ENCODE measurements around the gene ODC1. TPM values are rescaled to one million over a fixed set of nuclear protein-coding genes. Genes with fewer than 3 reads are reported as not detected.

The ODC1 gene
- total RNA-seq, 1 donor from 2014 or later, result 34.9 TPM

- intact Hi-C loops (cut with DNase I), result loop anchor here (2.0 to 10.0 kb wide), 2 partner anchors 285 to 347 kb away; no protein-coding TSS in a partner anchor
- TF ChIP-seq POLR2A (IDR thresholded peaks at IDR 0.05), result no peak
- TF ChIP-seq CTCF (IDR thresholded peaks at IDR 0.05), result no peak
- TF ChIP-seq POLR2AphosphoS5 (IDR thresholded peaks at IDR 0.05; ENCODE audit: insufficient read depth in 1 of 2, low read depth in 1 of 2), result no peak
- Histone ChIP-seq H3K4me1 (peaks cover 5% of the 10 kb centered on the region), H3K36me3 (no peaks in the 10 kb centered on the region), H3K27me3 (no peaks in the 10 kb centered on the region), H3K9me3 (no peaks in the 10 kb centered on the region), H3K4me3 (no peak overlapping the region), H3K27ac (no peak overlapping the region)
- no peak for DNase-seq (ENCODE audit: extremely low spot score in 2 of 2)
Measured at GRCh38 chr2:10419553-10420257, 28.4 kb downstream of the ODC1 start.

DNA sequence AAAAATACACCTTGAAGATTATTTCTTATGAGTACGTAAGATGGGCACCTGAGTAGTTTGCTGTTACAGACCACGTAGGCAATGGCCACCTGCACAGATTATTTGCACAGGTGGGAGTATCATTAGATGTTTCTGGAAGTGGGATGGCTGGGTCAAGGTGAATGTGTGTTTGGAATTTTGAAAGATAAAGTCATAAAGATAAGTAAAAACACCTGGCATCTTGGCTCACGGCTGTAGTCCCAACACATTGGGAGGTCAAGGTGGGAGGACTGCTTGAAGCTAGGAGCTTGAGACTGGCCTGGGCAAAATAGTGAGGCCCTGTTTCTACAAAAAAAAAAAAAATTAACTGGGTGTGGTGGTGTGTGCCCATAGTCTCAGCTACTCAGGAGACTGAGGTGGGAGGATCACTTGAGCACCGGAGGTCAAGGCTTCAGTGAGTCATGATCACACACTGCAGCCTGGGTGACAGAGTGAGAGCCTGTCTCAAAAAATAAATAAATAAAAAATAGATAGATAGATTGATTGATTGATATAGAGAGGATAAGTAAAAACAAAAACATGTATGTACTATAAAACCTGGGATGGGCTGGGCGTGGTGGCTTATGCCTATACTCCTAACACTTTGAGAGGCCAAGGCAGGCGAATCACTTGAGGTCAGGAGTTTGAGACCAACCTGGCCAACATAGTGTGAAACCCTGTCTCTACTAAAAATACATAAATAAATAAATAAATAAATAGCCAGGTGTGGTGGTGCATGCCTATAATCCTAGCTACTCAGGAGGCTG lies 30.4 kb downstream of the ODC1 start:
- H3K4me1 ChIP-seq, result no peaks in the 10 kb centered on the region
- no peak for DNase-seq (ENCODE audit: extremely low spot score in 2 of 2)
- no peak overlapping the region for H3K4me3 ChIP-seq
- no peaks in the 10 kb centered on the region for H3K9me3 ChIP-seq
- TF ChIP-seq POLR2AphosphoS5 (IDR thresholded peaks at IDR 0.05; ENCODE audit: insufficient read depth in 1 of 2, low read depth in 1 of 2), result no peak
- no peaks in the 10 kb centered on the region for H3K36me3 ChIP-seq
- no peak overlapping the region for H3K27ac ChIP-seq
- H3K27me3 ChIP-seq, result no peaks in the 10 kb centered on the region
- intact Hi-C loops (cut with DNase I), result loop anchor here (10.0 kb wide), 1 partner anchor 283 kb away; no protein-coding TSS in a partner anchor

DNA sequence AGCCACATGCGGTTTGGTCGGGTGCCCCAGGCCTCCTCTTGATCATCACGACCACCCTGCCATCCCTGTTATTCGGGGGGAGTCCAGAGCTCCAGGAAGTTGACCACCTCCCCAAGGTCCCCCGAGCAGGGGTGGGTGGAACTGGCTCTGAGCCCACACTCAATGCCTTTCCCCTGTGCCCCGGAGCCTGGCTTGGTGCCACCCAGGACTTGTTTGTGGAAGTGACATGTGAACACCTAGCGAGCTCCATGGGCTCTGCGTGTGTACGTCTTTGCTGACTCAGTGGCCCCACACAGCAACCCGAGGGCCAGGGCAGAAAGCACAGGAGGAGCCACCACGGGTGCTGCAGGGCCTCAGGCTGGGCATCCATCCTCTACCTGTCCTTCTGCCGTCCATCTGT lies 32.5 kb downstream of the ODC1 start:
- intact Hi-C loops (cut with DNase I), result loop anchor here (10.0 kb wide), 1 partner anchor 281 kb away; no protein-coding TSS in a partner anchor
- no peak for TF ChIP-seq CTCF (IDR thresholded peaks at IDR 0.05)
- no peak for TF ChIP-seq POLR2A (IDR thresholded peaks at IDR 0.05)
- no peak for TF ChIP-seq POLR2AphosphoS5 (IDR thresholded peaks at IDR 0.05; ENCODE audit: insufficient read depth in 1 of 2, low read depth in 1 of 2)
- Histone ChIP-seq H3K27ac (no peak overlapping the region), H3K4me3 (no peak overlapping the region), H3K36me3 (no peaks in the 10 kb centered on the region), H3K4me1 (no peaks in the 10 kb centered on the region), H3K27me3 (no peaks in the 10 kb centered on the region), H3K9me3 (no peaks in the 10 kb centered on the region)
- DNase-seq (ENCODE audit: extremely low spot score in 2 of 2), result no peak

- Histone ChIP-seq H3K4me1 (no peaks in the 10 kb centered on the region), H3K36me3 (no peaks in the 10 kb centered on the region), H3K27ac (no peak overlapping the region), H3K9me3 (no peaks in the 10 kb centered on the region), H3K27me3 (no peaks in the 10 kb centered on the region), H3K4me3 (no peak overlapping the region)
- no peak for TF ChIP-seq POLR2AphosphoS5 (IDR thresholded peaks at IDR 0.05; ENCODE audit: insufficient read depth in 1 of 2, low read depth in 1 of 2)
- no peak for TF ChIP-seq CTCF (IDR thresholded peaks at IDR 0.05)
- no peak for TF ChIP-seq POLR2A (IDR thresholded peaks at IDR 0.05)
- DNase-seq (ENCODE audit: extremely low spot score in 2 of 2), result no peak
- intact Hi-C loops (cut with DNase I), result loop anchor here (10.0 kb wide), 1 partner anchor 280 kb away; no protein-coding TSS in a partner anchor
Measured at GRCh38 chr2:10415048-10415447, 33.1 kb downstream of the ODC1 start.

DNA sequence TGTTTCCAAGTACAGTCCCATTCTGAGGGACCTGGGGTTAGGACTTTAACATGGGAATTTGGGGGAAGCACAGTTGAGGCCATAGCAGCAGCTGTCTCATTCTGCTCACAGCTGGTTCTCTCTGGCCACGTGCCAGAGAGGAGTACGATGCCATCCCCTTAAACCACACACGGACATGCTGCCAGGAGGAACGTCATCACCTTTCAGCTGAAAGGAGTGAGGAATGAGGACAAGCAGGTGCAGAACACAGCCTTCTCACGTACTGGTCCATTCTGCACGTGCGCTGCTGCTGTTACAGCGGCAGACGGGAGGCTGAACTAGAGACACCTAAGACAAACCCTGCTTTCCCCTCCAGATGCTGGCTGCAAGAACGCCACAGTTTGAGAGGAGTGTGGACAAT lies 33.5 kb downstream of the ODC1 start:
- H3K27ac ChIP-seq, result no peak overlapping the region
- no peaks in the 10 kb centered on the region for H3K4me1 ChIP-seq
- DNase-seq (ENCODE audit: extremely low spot score in 2 of 2), result no peak
- H3K9me3 ChIP-seq, result no peaks in the 10 kb centered on the region
- H3K36me3 ChIP-seq, result no peaks in the 10 kb centered on the region
- intact Hi-C loops (cut with DNase I), result loop anchor here (10.0 kb wide), 1 partner anchor 280 kb away; no protein-coding TSS in a partner anchor
- TF ChIP-seq POLR2AphosphoS5 (IDR thresholded peaks at IDR 0.05; ENCODE audit: insufficient read depth in 1 of 2, low read depth in 1 of 2) (no peak), CTCF (IDR thresholded peaks at IDR 0.05) (no peak), POLR2A (IDR thresholded peaks at IDR 0.05) (no peak)
- H3K27me3 ChIP-seq, result no peaks in the 10 kb centered on the region
- no peak overlapping the region for H3K4me3 ChIP-seq
